ENCODE measurements around the gene CAPN12. TPM values are rescaled to one million over a fixed set of nuclear protein-coding genes. Genes with fewer than 3 reads are reported as not detected.
"Not testable (repeated sequence)": the region's sequence is repeated elsewhere in the genome, so short reads cannot be mapped to it uniquely, and the experiment has no call there.

Gene CAPN12
- total and polyA plus RNA-seq, 9 donors, result 0.22 to 8.0 (median 3.1) TPM

- TF ChIP-seq EP300 (IDR thresholded peaks at IDR 0.05) (no peak), CTCF (IDR thresholded peaks at IDR 0.05) (no peak), POLR2A (IDR thresholded peaks at IDR 0.05) (no peak)
- Histone ChIP-seq H3K4me3 (no peak overlapping the region), H3K36me3 (no peaks in the 10 kb centered on the region), H3K9me3 (no peaks in the 10 kb centered on the region), H3K4me1 (ENCODE audit: insufficient read depth) (peaks cover 5% of the 10 kb centered on the region), H3K27me3 (no peaks in the 10 kb centered on the region), H3K27ac (no peak overlapping the region)
- no peak for DNase-seq
- intact Hi-C loops (cut with DNase I), result no loop called here
- 84 to 88% (median 88%) methylated on average over 10 of the region's 10 CpGs for WGBS, 3 donors
Measured at GRCh38 chr19:38766276-38767047, 22.2 kb upstream of the CAPN12 start.

- Histone ChIP-seq H3K9me3 (no peaks in the 10 kb centered on the region), H3K27me3 (no peaks in the 10 kb centered on the region), H3K36me3 (no peaks in the 10 kb centered on the region), H3K4me3 (no peak overlapping the region), H3K4me1 (ENCODE audit: insufficient read depth) (peaks cover 5% of the 10 kb centered on the region), H3K27ac (no peak overlapping the region)
- intact Hi-C loops (cut with DNase I), result no loop called here
- no peak for DNase-seq
- no peak for TF ChIP-seq CTCF (IDR thresholded peaks at IDR 0.05)
- TF ChIP-seq POLR2A (IDR thresholded peaks at IDR 0.05), result no peak
- no peak for TF ChIP-seq EP300 (IDR thresholded peaks at IDR 0.05)
- WGBS, 3 donors, result 90 to 96% (median 93%) methylated on average over 2 of the region's 2 CpGs
Measured at GRCh38 chr19:38765214-38765613, 20.9 kb upstream of the CAPN12 start.

GRCh38 chr19:38763795-38764220 is 19.5 kb upstream of the CAPN12 start:
- H3K27ac ChIP-seq, result no peak overlapping the region
- no peak for DNase-seq
- no peaks in the 10 kb centered on the region for H3K36me3 ChIP-seq
- TF ChIP-seq CTCF (IDR thresholded peaks at IDR 0.05) (no peak), POLR2A (IDR thresholded peaks at IDR 0.05) (no peak), EP300 (IDR thresholded peaks at IDR 0.05) (no peak)
- no peaks in the 10 kb centered on the region for H3K9me3 ChIP-seq
- H3K4me3 ChIP-seq, result no peak overlapping the region
- no peaks in the 10 kb centered on the region for H3K4me1 ChIP-seq (ENCODE audit: insufficient read depth)
- intact Hi-C loops (cut with DNase I), result no loop called here
- 93 to 94% (median 93%) methylated on average over 3 of the region's 3 CpGs for WGBS, 3 donors
- no peaks in the 10 kb centered on the region for H3K27me3 ChIP-seq

- H3K27ac ChIP-seq; H3K4me3 ChIP-seq; H3K4me1 ChIP-seq (ENCODE audit: insufficient read depth); H3K36me3 ChIP-seq; DNase-seq; H3K27me3 ChIP-seq; H3K9me3 ChIP-seq; intact Hi-C loops (cut with DNase I): not testable (repeated sequence)
- 95 to 97% (median 95%) methylated on average over 9 of the region's 9 CpGs for WGBS, 3 donors
Measured at GRCh38 chr19:38761884-38762389, 17.7 kb upstream of the CAPN12 start.

GRCh38 chr19:38760805-38761517 is 16.7 kb upstream of the CAPN12 start:
- H3K9me3 ChIP-seq; DNase-seq; H3K4me3 ChIP-seq; H3K4me1 ChIP-seq (ENCODE audit: insufficient read depth); H3K36me3 ChIP-seq; H3K27ac ChIP-seq; H3K27me3 ChIP-seq; intact Hi-C loops (cut with DNase I): not testable (repeated sequence)
- WGBS, 3 donors, result 65 to 81% (median 76%) methylated on average over 6 of the region's 6 CpGs
